ENCODE data around the gene VEPH1. TPM values are rescaled to one million over a fixed set of nuclear protein-coding genes. Genes with fewer than 3 reads are reported as not detected.

The VEPH1 gene
- total RNA-seq, 1 experiment from 2014 or later, result 35.1 TPM

DNA sequence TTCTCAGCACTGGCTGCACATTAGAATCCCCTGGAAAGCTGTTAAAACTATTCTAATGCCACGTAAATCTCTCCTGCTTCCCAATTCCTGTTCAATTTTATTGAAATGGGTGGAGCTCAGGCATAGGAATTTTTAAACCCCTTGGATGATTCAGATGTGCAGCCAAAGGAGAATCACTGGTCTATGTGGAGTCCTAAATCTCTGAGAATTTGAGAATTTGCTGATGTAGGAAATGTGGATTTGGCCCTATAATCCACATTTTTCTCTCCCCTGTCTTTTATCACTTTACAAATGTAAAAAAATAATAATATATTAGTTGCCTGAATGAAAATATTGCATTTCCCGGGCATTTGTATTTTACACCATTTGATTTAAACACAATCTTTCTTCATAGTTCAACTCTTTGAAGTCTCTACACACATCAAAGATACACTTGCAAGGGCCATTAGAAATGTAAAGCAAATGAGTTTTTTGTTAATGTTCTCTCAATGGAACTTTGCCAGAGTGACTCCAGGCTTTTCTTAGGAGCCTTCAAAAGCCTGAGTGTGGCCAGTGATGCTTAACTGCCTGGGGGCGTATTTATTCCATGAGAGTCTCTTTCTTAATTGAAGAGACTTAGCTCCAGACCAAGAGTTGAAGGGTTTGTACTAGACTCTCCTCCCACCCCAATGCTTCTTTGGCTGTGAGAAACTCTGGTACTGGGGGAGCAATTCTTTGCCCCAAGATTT, 115.3 kb downstream of the VEPH1 start:
- TF ChIP-seq, protein P1, sequence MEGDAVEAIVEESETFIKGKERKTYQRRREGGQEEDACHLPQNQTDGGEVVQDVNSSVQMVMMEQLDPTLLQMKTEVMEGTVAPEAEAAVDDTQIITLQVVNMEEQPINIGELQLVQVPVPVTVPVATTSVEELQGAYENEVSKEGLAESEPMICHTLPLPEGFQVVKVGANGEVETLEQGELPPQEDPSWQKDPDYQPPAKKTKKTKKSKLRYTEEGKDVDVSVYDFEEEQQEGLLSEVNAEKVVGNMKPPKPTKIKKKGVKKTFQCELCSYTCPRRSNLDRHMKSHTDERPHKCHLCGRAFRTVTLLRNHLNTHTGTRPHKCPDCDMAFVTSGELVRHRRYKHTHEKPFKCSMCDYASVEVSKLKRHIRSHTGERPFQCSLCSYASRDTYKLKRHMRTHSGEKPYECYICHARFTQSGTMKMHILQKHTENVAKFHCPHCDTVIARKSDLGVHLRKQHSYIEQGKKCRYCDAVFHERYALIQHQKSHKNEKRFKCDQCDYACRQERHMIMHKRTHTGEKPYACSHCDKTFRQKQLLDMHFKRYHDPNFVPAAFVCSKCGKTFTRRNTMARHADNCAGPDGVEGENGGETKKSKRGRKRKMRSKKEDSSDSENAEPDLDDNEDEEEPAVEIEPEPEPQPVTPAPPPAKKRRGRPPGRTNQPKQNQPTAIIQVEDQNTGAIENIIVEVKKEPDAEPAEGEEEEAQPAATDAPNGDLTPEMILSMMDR (IDR thresholded peaks at IDR 0.05; ENCODE audit: unreplicated experiment), result no peak
- no peak for DNase-seq
- Mint-ChIP-seq H3K4me1 (ENCODE audit: low read depth, unreplicated experiment) (peaks cover 9% of the 10 kb centered on the region), H3K36me3 (ENCODE audit: insufficient read depth, unreplicated experiment) (no peaks in the 10 kb centered on the region), H3K9me3 (ENCODE audit: low read depth, unreplicated experiment) (peaks cover 3% of the 10 kb centered on the region), H3K27ac (ENCODE audit: unreplicated experiment) (no peak overlapping the region), H3K27me3 (ENCODE audit: unreplicated experiment) (no peaks in the 10 kb centered on the region), H3K4me3 (ENCODE audit: low read depth, unreplicated experiment) (no peak overlapping the region)
- CTCF ChIA-PET, result interaction anchor here (1.0 kb wide), 1 partner anchor 18 kb away, joined by 3 read pairs; no protein-coding TSS in a partner anchor
- no TSS peak for BruUV-seq (replicated peaks)
- intact Hi-C loops (cut with micrococcal nuclease; ENCODE audit: unreplicated experiment), result loop anchor here (5.0 kb wide), 1 partner anchor 1046 kb away; no protein-coding TSS in a partner anchor

- no peak for DNase-seq
- intact Hi-C loops (cut with micrococcal nuclease; ENCODE audit: unreplicated experiment), result no loop called here
- H3K27ac Mint-ChIP-seq (ENCODE audit: unreplicated experiment), result no peak overlapping the region
- H3K4me1 Mint-ChIP-seq (ENCODE audit: low read depth, unreplicated experiment), result peaks cover 8% of the 10 kb centered on the region
- BruUV-seq (replicated peaks), result no TSS peak
- no peaks in the 10 kb centered on the region for H3K27me3 Mint-ChIP-seq (ENCODE audit: unreplicated experiment)
- no peak overlapping the region for H3K4me3 Mint-ChIP-seq (ENCODE audit: low read depth, unreplicated experiment)
- TF ChIP-seq, protein P1 (IDR thresholded peaks at IDR 0.05; ENCODE audit: unreplicated experiment), result no peak
- H3K9me3 Mint-ChIP-seq (ENCODE audit: low read depth, unreplicated experiment), result no peaks in the 10 kb centered on the region
- no peaks in the 10 kb centered on the region for H3K36me3 Mint-ChIP-seq (ENCODE audit: insufficient read depth, unreplicated experiment)
- CTCF ChIA-PET, result no interaction called here
These were observed 118.7 kb downstream of the VEPH1 start for GRCh38 chr3:157384491-157384890.

DNA sequence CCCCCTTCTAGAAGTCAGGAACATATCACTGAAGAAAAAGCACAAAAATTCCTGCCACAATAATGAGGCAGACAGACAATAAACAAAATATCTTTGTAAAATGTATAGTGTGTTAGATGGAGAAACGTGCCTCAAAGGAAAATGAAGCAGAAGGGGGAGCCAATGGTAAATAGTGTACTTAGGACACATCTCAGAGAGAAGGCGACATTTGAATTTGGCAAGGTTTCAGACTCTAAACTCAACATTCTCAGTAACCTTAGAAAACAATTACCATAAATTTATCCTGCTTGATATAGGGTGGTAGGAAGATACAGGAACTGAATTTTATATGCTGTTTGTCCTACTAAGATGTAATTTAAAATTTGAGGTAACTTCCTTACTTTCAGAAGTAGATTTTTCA, 119.2 kb downstream of the VEPH1 start:
- H3K27me3 Mint-ChIP-seq (ENCODE audit: unreplicated experiment), result no peaks in the 10 kb centered on the region
- no peaks in the 10 kb centered on the region for H3K9me3 Mint-ChIP-seq (ENCODE audit: low read depth, unreplicated experiment)
- intact Hi-C loops (cut with micrococcal nuclease; ENCODE audit: unreplicated experiment), result no loop called here
- TF ChIP-seq, protein P1 (IDR thresholded peaks at IDR 0.05; ENCODE audit: unreplicated experiment), result no peak
- DNase-seq, result no peak
- H3K27ac Mint-ChIP-seq (ENCODE audit: unreplicated experiment), result no peak overlapping the region
- H3K4me1 Mint-ChIP-seq (ENCODE audit: low read depth, unreplicated experiment), result peaks cover 4% of the 10 kb centered on the region
- no peak overlapping the region for H3K4me3 Mint-ChIP-seq (ENCODE audit: low read depth, unreplicated experiment)
- BruUV-seq (replicated peaks), result no TSS peak
- H3K36me3 Mint-ChIP-seq (ENCODE audit: insufficient read depth, unreplicated experiment), result no peaks in the 10 kb centered on the region
- CTCF ChIA-PET, result no interaction called here

DNA sequence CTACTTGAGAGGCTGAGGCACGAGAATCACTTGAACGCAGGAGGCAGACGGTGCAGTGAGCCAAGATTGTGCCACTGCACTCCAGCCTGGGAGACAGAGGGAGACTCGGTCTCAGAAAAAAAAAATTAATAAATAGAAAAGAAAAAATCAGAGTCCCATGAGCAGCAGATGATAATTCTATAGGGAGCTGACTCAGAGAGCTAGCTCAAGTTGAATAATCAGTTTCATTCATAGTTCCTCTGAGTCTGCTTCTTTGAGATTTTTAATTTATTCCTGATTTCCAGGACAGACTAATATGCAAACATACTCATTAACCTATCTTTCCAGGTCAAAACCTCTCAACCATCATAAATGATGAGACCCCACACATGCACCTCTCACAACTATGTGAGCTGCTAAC, 121.6 kb downstream of the VEPH1 start:
- H3K9me3 Mint-ChIP-seq (ENCODE audit: low read depth, unreplicated experiment), result no peaks in the 10 kb centered on the region
- H3K36me3 Mint-ChIP-seq (ENCODE audit: insufficient read depth, unreplicated experiment), result no peaks in the 10 kb centered on the region
- CTCF ChIA-PET, result no interaction called here
- no peak for DNase-seq
- no peak overlapping the region for H3K27ac Mint-ChIP-seq (ENCODE audit: unreplicated experiment)
- TF ChIP-seq, protein P1 (IDR thresholded peaks at IDR 0.05; ENCODE audit: unreplicated experiment), result no peak
- H3K27me3 Mint-ChIP-seq (ENCODE audit: unreplicated experiment), result no peaks in the 10 kb centered on the region
- intact Hi-C loops (cut with micrococcal nuclease; ENCODE audit: unreplicated experiment), result no loop called here
- no peak overlapping the region for H3K4me3 Mint-ChIP-seq (ENCODE audit: low read depth, unreplicated experiment)
- no peaks in the 10 kb centered on the region for H3K4me1 Mint-ChIP-seq (ENCODE audit: low read depth, unreplicated experiment)
- BruUV-seq (replicated peaks), result no TSS peak
